ENCODE results near the gene OVOL1. TPM values are rescaled to one million over a fixed set of nuclear protein-coding genes. Genes with fewer than 3 reads are reported as not detected.

Gene OVOL1
- total RNA-seq, 2 experiments from 2014 or later, result not detected

DNA sequence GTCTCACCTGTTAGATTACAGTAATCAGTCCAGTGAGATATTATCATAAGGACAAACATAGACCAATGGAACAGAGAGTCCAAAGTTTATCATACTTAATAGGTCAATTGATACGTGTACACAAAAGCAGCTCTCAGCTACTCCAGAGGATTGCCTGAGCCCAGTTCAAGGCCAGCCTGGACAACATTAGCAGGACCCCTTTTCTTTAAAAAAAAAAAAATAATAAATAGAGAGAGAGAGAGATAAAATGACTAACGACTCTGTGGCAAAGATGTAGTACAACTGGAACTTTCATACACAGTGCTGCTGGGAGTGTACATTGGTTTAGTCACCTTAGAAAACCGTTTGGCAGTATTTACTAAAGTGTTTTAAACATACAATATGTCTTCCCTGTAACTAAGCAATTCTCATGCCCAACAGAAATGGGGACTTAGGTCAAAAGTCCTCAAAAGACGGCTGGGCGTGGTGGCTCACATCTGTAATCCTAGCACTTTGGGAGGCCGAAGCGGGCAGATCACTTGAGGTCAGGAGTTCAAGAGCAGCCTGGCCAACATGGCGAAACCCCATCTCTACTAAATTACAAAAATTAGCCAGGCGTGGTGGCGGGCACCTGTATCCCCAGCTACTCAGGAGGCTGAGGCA is 57.5 kb downstream of the OVOL1 start:
- Histone ChIP-seq H3K79me2 (ENCODE audit: insufficient read depth, low read depth, low read length) (no peaks in the 10 kb centered on the region), H3K27ac (ENCODE audit: low read depth, low read length, poor library complexity, severe bottlenecking) (no peak overlapping the region), H3K4me2 (ENCODE audit: low read length) (no peak overlapping the region), H3K9me2 (ENCODE audit: insufficient read depth, low read length) (no peaks in the 10 kb centered on the region), H3K9me3 (ENCODE audit: low read length) (no peaks in the 10 kb centered on the region), H4K20me1 (ENCODE audit: insufficient read depth, low read length) (no peaks in the 10 kb centered on the region), H3K4me1 (ENCODE audit: insufficient read depth, low read length, poor library complexity, severe bottlenecking) (no peaks in the 10 kb centered on the region), H2AFZ (ENCODE audit: low read length) (no peak overlapping the region), H3K4me3 (ENCODE audit: low read depth, low read length, poor library complexity, severe bottlenecking) (no peak overlapping the region), H3K36me3 (ENCODE audit: insufficient read depth, low read length) (no peaks in the 10 kb centered on the region)
- TF ChIP-seq, protein P1, sequence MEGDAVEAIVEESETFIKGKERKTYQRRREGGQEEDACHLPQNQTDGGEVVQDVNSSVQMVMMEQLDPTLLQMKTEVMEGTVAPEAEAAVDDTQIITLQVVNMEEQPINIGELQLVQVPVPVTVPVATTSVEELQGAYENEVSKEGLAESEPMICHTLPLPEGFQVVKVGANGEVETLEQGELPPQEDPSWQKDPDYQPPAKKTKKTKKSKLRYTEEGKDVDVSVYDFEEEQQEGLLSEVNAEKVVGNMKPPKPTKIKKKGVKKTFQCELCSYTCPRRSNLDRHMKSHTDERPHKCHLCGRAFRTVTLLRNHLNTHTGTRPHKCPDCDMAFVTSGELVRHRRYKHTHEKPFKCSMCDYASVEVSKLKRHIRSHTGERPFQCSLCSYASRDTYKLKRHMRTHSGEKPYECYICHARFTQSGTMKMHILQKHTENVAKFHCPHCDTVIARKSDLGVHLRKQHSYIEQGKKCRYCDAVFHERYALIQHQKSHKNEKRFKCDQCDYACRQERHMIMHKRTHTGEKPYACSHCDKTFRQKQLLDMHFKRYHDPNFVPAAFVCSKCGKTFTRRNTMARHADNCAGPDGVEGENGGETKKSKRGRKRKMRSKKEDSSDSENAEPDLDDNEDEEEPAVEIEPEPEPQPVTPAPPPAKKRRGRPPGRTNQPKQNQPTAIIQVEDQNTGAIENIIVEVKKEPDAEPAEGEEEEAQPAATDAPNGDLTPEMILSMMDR (conservative IDR thresholded peaks at IDR 0.05; ENCODE audit: low read length), result no peak
- no peak for TF ChIP-seq EZH2phosphoT487 (IDR thresholded peaks at IDR 0.05; ENCODE audit: borderline replicate concordance, low read depth, low read length)
- no TSS peak for BruUV-seq (replicated peaks)
- no peak for DNase-seq (ENCODE audit: low spot score)
- POLR2A ChIA-PET, result interaction anchor here (0.7 kb wide), 1 partner anchor 1455 kb away, joined by 4 read pairs; no protein-coding TSS in a partner anchor
- CTCF ChIA-PET (ENCODE audit: unreplicated experiment), result no interaction called here
- intact Hi-C loops (cut with micrococcal nuclease; ENCODE audit: unreplicated experiment), result no loop called here

Other genes with a start within 250 kb of the OVOL1 start
- gene LTBP3, start 228.7 kb upstream of the OVOL1 start, total RNA-seq (2014; rRNA removed; shearing (Covaris generic)), result 11.2 and 17.4 TPM in 2 replicates
- gene LTBP3, start 228.7 kb upstream of the OVOL1 start, total RNA-seq (2022), result 10.0 and 13.8 TPM in 2 replicates
- gene ZNRD2, start 216.6 kb upstream of the OVOL1 start, total RNA-seq (2014; rRNA removed; shearing (Covaris generic)), result 37.7 and 60.4 TPM in 2 replicates
- gene ZNRD2, start 216.6 kb upstream of the OVOL1 start, total RNA-seq (2022), result 35.9 and 43.4 TPM in 2 replicates
- gene FAM89B, start 214.5 kb upstream of the OVOL1 start, total RNA-seq (2014; rRNA removed; shearing (Covaris generic)), result 16.1 and 26.4 TPM in 2 replicates
- 17.9 and 25.3 TPM in 2 replicates for gene FAM89B, start 214.5 kb upstream of the OVOL1 start, total RNA-seq (2022)
- 59.6 and 59.7 TPM in 2 replicates for gene EHBP1L1, start 211.0 kb upstream of the OVOL1 start, total RNA-seq (2014; rRNA removed; shearing (Covaris generic))
- 71.6 and 80.3 TPM in 2 replicates for gene EHBP1L1, start 211.0 kb upstream of the OVOL1 start, total RNA-seq (2022)
- 1.4 TPM in 1 of 2 replicates, not detected in the other for gene KCNK7, start 191.3 kb upstream of the OVOL1 start, total RNA-seq (2014; rRNA removed; shearing (Covaris generic))
- gene KCNK7, start 191.3 kb upstream of the OVOL1 start, total RNA-seq (2022), result 0.68 and 1.6 TPM in 2 replicates
- 32.0 and 33.4 TPM in 2 replicates for gene MAP3K11, start 172.8 kb upstream of the OVOL1 start, total RNA-seq (2014; rRNA removed; shearing (Covaris generic))
- 50.6 and 53.2 TPM in 2 replicates for gene MAP3K11, start 172.8 kb upstream of the OVOL1 start, total RNA-seq (2022)
- 29.9 and 36.2 TPM in 2 replicates for gene PCNX3, start 171.3 kb upstream of the OVOL1 start, total RNA-seq (2014; rRNA removed; shearing (Covaris generic))
- gene PCNX3, start 171.3 kb upstream of the OVOL1 start, total RNA-seq (2022), result 66.7 and 70.7 TPM in 2 replicates
- 57.6 and 95.4 TPM in 2 replicates for gene SIPA1, start 149.0 kb upstream of the OVOL1 start, total RNA-seq (2014; rRNA removed; shearing (Covaris generic))
- gene SIPA1, start 149.0 kb upstream of the OVOL1 start, total RNA-seq (2022), result 156 and 160 TPM in 2 replicates
- 40.4 and 48.0 TPM in 2 replicates for gene RELA, start 124.1 kb upstream of the OVOL1 start, total RNA-seq (2014; rRNA removed; shearing (Covaris generic))
- gene RELA, start 124.1 kb upstream of the OVOL1 start, total RNA-seq (2022), result 78.9 and 82.5 TPM in 2 replicates
- 87.9 and 97.1 TPM in 2 replicates for gene KAT5, start 74.8 kb upstream of the OVOL1 start, total RNA-seq (2014; rRNA removed; shearing (Covaris generic))
- gene KAT5, start 74.8 kb upstream of the OVOL1 start, total RNA-seq (2022), result 79.9 and 82.1 TPM in 2 replicates
- 92.7 and 99.1 TPM in 2 replicates for gene RNASEH2C, start 66.3 kb upstream of the OVOL1 start, total RNA-seq (2014; rRNA removed; shearing (Covaris generic))
- gene RNASEH2C, start 66.3 kb upstream of the OVOL1 start, total RNA-seq (2022), result 79.1 and 100 TPM in 2 replicates
- gene AP5B1, start 6.1 kb upstream of the OVOL1 start, total RNA-seq (2014; rRNA removed; shearing (Covaris generic)), result 10.2 and 12.9 TPM in 2 replicates
- 23.9 and 25.6 TPM in 2 replicates for gene AP5B1, start 6.1 kb upstream of the OVOL1 start, total RNA-seq (2022)
- gene SNX32, start 46.9 kb downstream of the OVOL1 start, total RNA-seq (2014; rRNA removed; shearing (Covaris generic)), result not detected in 2 replicates
- not detected in 2 replicates for gene SNX32, start 46.9 kb downstream of the OVOL1 start, total RNA-seq (2022)
- 1,019 and 1,146 TPM in 2 replicates for gene CFL1, start 71.1 kb downstream of the OVOL1 start, total RNA-seq (2014; rRNA removed; shearing (Covaris generic))
- gene CFL1, start 71.1 kb downstream of the OVOL1 start, total RNA-seq (2022), result 1,064 and 1,119 TPM in 2 replicates
- gene MUS81, start 73.4 kb downstream of the OVOL1 start, total RNA-seq (2014; rRNA removed; shearing (Covaris generic)), result 110 and 130 TPM in 2 replicates
- gene MUS81, start 73.4 kb downstream of the OVOL1 start, total RNA-seq (2022), result 94.2 and 102 TPM in 2 replicates
- 6.1 and 7.2 TPM in 2 replicates for gene EFEMP2, start 85.7 kb downstream of the OVOL1 start, total RNA-seq (2014; rRNA removed; shearing (Covaris generic))
- gene EFEMP2, start 85.7 kb downstream of the OVOL1 start, total RNA-seq (2022), result 7.6 and 8.9 TPM in 2 replicates
- not detected in 2 replicates for gene CTSW, start 92.8 kb downstream of the OVOL1 start, total RNA-seq (2014; rRNA removed; shearing (Covaris generic))
- gene CTSW, start 92.8 kb downstream of the OVOL1 start, total RNA-seq (2022), result not detected in 2 replicates
- 133 and 184 TPM in 2 replicates for gene FIBP, start 101.4 kb downstream of the OVOL1 start, total RNA-seq (2014; rRNA removed; shearing (Covaris generic))
- 89.4 and 97.3 TPM in 2 replicates for gene FIBP, start 101.4 kb downstream of the OVOL1 start, total RNA-seq (2022)
- gene CCDC85B, start 103.6 kb downstream of the OVOL1 start, total RNA-seq (2014; rRNA removed; shearing (Covaris generic)), result 72.7 and 76.7 TPM in 2 replicates
- 49.0 and 64.1 TPM in 2 replicates for gene CCDC85B, start 103.6 kb downstream of the OVOL1 start, total RNA-seq (2022)
- gene FOSL1, start 113.3 kb downstream of the OVOL1 start, total RNA-seq (2014; rRNA removed; shearing (Covaris generic)), result 0.88 TPM in 1 of 2 replicates, not detected in the other
- 0.52 TPM in 1 of 2 replicates, not detected in the other for gene FOSL1, start 113.3 kb downstream of the OVOL1 start, total RNA-seq (2022)
- gene C11orf68, start 132.0 kb downstream of the OVOL1 start, total RNA-seq (2014; rRNA removed; shearing (Covaris generic)), result 10.7 and 11.7 TPM in 2 replicates
- 26.2 and 28.1 TPM in 2 replicates for gene C11orf68, start 132.0 kb downstream of the OVOL1 start, total RNA-seq (2022)
- gene DRAP1, start 132.4 kb downstream of the OVOL1 start, total RNA-seq (2014; rRNA removed; shearing (Covaris generic)), result 93.2 and 110 TPM in 2 replicates
- 68.2 and 81.2 TPM in 2 replicates for gene DRAP1, start 132.4 kb downstream of the OVOL1 start, total RNA-seq (2022)
- not detected in 2 replicates for gene TSGA10IP, start 158.4 kb downstream of the OVOL1 start, total RNA-seq (2014; rRNA removed; shearing (Covaris generic))
- not detected in 2 replicates for gene TSGA10IP, start 158.4 kb downstream of the OVOL1 start, total RNA-seq (2022)
- 50.4 and 93.8 TPM in 2 replicates for gene SART1, start 174.7 kb downstream of the OVOL1 start, total RNA-seq (2014; rRNA removed; shearing (Covaris generic))
- 55.5 and 57.8 TPM in 2 replicates for gene SART1, start 174.7 kb downstream of the OVOL1 start, total RNA-seq (2022)
- 51.1 and 65.9 TPM in 2 replicates for gene EIF1AD, start 215.1 kb downstream of the OVOL1 start, total RNA-seq (2014; rRNA removed; shearing (Covaris generic))
- 55.5 and 63.2 TPM in 2 replicates for gene EIF1AD, start 215.1 kb downstream of the OVOL1 start, total RNA-seq (2022)
- 70.6 and 82.2 TPM in 2 replicates for gene BANF1, start 215.4 kb downstream of the OVOL1 start, total RNA-seq (2014; rRNA removed; shearing (Covaris generic))
- gene BANF1, start 215.4 kb downstream of the OVOL1 start, total RNA-seq (2022), result 317 and 327 TPM in 2 replicates
- not detected in 2 replicates for gene CST6, start 224.9 kb downstream of the OVOL1 start, total RNA-seq (2014; rRNA removed; shearing (Covaris generic))
- gene CST6, start 224.9 kb downstream of the OVOL1 start, total RNA-seq (2022), result not detected in 2 replicates
- gene CATSPER1, start 239.4 kb downstream of the OVOL1 start, total RNA-seq (2014; rRNA removed; shearing (Covaris generic)), result not detected in 2 replicates
- not detected in 2 replicates for gene CATSPER1, start 239.4 kb downstream of the OVOL1 start, total RNA-seq (2022)

Data from OCI-LY7 (cell line).